Measurements from ENCODE around the gene SLC38A6.

Gene SLC38A6

DNA sequence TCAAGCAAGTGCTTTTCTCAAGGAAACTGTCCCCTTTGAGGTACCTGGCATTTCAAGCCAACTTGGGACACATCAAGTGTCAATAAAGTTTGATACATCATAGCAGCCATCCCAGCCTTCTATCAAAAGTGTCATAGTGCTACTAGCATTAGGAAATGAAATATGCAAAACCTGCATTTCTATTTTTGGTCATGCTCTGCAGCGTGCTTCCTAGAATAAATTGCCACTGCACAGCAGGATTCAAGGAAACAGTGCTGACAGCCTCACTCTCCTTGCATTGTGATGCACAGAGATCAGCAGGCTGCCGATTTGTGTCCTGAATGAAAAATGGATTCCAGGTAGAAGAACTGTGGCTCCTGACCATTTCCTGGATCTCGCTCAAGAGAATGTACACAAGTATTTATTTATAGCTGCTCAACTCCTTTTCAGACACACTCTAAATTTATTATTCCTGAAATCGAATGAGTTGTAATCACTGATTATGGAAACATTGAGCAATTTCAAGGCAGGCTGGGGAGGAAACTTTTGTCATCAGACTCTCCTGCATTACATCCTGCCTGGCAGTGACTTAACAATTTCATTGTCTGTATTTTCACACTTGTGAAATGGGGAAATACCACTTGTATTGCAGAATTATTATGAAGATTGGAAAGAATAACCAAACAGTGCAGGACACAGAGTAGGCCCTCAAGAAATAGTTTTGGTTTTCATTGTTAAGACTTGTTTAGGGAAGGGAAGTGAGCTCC, 120.9 kb downstream of the SLC38A6 start:
- Mint-ChIP-seq H3K27ac (peak overlapping the region; percentile 72 to 96 (median 93)), H3K27me3 (ENCODE audit: low read depth) (no peaks in the 10 kb centered on the region), H3K4me1 (peaks cover 66% of the 10 kb centered on the region), H3K9me3 (peaks cover 16% of the 10 kb centered on the region), H3K36me3 (ENCODE audit: low read depth) (peaks cover 17% of the 10 kb centered on the region), H3K4me3 (peak overlapping the region in 1 of 3 experiments; percentile 25)
- TF ChIP-seq, protein P1, sequence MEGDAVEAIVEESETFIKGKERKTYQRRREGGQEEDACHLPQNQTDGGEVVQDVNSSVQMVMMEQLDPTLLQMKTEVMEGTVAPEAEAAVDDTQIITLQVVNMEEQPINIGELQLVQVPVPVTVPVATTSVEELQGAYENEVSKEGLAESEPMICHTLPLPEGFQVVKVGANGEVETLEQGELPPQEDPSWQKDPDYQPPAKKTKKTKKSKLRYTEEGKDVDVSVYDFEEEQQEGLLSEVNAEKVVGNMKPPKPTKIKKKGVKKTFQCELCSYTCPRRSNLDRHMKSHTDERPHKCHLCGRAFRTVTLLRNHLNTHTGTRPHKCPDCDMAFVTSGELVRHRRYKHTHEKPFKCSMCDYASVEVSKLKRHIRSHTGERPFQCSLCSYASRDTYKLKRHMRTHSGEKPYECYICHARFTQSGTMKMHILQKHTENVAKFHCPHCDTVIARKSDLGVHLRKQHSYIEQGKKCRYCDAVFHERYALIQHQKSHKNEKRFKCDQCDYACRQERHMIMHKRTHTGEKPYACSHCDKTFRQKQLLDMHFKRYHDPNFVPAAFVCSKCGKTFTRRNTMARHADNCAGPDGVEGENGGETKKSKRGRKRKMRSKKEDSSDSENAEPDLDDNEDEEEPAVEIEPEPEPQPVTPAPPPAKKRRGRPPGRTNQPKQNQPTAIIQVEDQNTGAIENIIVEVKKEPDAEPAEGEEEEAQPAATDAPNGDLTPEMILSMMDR (IDR thresholded peaks at IDR 0.05; ENCODE audit: unreplicated experiment in 3 of 3), result no peak
